NCI-H2081 (cell line): ENCODE data around the gene HIPK1.
"Not testable (repeated sequence)": the region's sequence is repeated elsewhere in the genome, so short reads cannot be mapped to it uniquely, and the experiment has no call there.

Source experiments
- DNase-seq, 2 experiments: peaks; one replicate each; lab custom pipeline; 2025; lab: John Stamatoyannopoulos, UW

The HIPK1 gene

GRCh38 chr1:114011796-114012195, 82.7 kb downstream of the HIPK1 start:
- DNase-seq, result no peak

- DNase-seq, result no peak
Observed at GRCh38 chr1:114015075-114015474, 86.0 kb downstream of the HIPK1 start.

- DNase-seq, result not testable (repeated sequence)
Observed at GRCh38 chr1:114019724-114020123, 90.6 kb downstream of the HIPK1 start.

- no peak for DNase-seq
Observed at GRCh38 chr1:114021665-114022099, 92.6 kb downstream of the HIPK1 start.

- DNase-seq, result no peak
Observed at GRCh38 chr1:114022877-114023276, 93.8 kb downstream of the HIPK1 start.

- no peak for DNase-seq
Observed at GRCh38 chr1:114023377-114023776, 94.3 kb downstream of the HIPK1 start.

GRCh38 chr1:114024049-114024448, 94.9 kb downstream of the HIPK1 start:
- no peak for DNase-seq

- DNase-seq, result no peak
Observed at GRCh38 chr1:114025609-114026401, 96.7 kb downstream of the HIPK1 start.

GRCh38 chr1:114026797-114027196, 97.7 kb downstream of the HIPK1 start:
- DNase-seq, result no peak
